Activated CD4-positive, alpha-beta T cell treated with anti-CD3 and anti-CD28 coated beads for 4 hours (primary cell): ENCODE measurements around the gene GJE1.

Experiments
- DNase-seq, 2 donors: peaks; one replicate each; pipeline ENCODE4 v3.0.0-alpha.2; 2020

GJE1 gene

GRCh38 chr6:142167071-142167470, 34.3 kb downstream of the GJE1 start:
- DNase-seq, result no peak

DNA sequence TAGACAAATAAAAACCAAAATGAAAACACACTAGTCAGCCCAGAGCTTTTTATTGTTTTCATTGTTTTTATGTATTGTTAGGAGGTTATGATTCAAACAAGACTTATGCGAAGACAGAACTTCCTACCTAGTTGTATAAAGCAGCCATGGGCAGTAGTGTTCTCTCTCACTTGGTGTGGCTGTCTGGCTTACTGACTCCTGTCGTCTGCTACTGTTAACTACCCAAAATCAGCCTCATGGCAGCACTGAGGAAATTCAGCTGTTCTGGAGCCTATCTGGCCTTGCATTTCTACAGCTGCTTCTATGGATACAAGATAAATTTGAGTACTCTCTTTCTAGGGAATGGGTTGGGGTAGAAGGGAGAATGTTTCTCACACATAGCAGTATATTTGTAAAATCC, 34.8 kb downstream of the GJE1 start:
- no peak for DNase-seq

GRCh38 chr6:142171351-142171750, 38.6 kb downstream of the GJE1 start:
- no peak for DNase-seq

DNA sequence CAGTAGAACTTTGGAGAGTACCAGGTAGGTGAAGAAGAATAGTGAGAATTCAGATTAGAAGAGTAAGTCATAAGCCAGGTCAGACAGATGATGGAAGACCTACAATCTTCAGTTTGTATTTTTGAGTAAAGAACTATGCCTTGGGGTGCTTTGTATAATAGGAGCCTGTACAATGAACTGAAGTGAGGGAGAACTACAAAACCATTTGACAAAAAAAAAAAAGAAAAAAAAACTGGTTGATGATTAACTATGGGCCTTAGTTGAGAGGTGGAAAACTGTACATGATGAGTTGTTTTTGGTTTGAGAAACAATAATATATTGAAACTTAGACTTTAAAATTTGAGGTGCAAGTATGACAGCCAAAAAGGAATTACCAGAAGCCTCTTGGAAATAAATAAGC, 40.0 kb downstream of the GJE1 start:
- no peak for DNase-seq

GRCh38 chr6:142173980-142174379, 41.3 kb downstream of the GJE1 start:
- no peak for DNase-seq

DNA sequence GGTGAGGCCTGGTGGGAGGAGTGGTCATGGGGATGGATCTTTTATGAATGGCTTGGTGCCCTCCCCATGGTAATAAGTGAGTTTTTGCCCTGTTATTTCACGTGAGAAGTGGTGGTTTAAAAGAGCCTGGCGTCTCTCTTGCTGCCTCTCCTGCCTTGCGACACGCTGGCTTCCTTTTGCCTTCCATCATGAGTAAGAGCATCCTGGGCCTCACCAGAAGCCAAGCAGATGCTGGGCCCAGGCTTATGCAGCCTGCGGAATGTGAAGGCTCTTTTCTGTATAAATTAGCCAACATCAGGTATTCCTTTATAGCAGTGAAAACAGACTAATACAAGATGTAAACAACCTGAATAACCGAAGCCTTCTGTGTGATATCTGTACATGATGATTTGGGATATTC, 42.0 kb downstream of the GJE1 start:
- no peak for DNase-seq

GRCh38 chr6:142178129-142178528, 45.4 kb downstream of the GJE1 start:
- no peak for DNase-seq

GRCh38 chr6:142182004-142182403, 49.3 kb downstream of the GJE1 start:
- no peak for DNase-seq

GRCh38 chr6:142183351-142183750, 50.6 kb downstream of the GJE1 start:
- DNase-seq, result no peak

DNA sequence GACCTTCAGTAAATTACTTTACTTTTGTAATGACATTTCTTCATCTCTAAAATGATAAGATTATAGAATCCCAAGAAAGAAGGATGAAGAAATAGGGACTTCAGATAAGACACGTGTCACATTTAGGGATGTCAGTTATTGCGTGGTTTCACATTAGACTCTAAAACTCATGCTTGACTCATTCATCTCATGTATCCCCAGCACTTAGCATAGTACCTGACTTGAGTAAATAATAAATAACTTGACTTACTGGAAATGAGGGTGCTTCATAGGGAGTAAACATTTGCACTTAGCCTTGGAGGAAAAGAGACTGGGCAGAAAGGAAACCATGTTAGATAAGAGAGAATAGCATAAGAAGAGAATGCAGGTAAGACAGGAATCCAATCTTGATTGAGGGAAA, 51.6 kb downstream of the GJE1 start:
- no peak for DNase-seq
